ENCODE results near the gene TMEM167A. TPM values are rescaled to one million over a fixed set of nuclear protein-coding genes. Genes with fewer than 3 reads are reported as not detected.

TMEM167A gene
- total and polyA plus RNA-seq, 2 of the 8 experiments (the other 6 are each of a cell fraction or from before 2014, with no cell fraction given): 50.6 to 178 TPM

- TF ChIP-seq, protein P1, sequence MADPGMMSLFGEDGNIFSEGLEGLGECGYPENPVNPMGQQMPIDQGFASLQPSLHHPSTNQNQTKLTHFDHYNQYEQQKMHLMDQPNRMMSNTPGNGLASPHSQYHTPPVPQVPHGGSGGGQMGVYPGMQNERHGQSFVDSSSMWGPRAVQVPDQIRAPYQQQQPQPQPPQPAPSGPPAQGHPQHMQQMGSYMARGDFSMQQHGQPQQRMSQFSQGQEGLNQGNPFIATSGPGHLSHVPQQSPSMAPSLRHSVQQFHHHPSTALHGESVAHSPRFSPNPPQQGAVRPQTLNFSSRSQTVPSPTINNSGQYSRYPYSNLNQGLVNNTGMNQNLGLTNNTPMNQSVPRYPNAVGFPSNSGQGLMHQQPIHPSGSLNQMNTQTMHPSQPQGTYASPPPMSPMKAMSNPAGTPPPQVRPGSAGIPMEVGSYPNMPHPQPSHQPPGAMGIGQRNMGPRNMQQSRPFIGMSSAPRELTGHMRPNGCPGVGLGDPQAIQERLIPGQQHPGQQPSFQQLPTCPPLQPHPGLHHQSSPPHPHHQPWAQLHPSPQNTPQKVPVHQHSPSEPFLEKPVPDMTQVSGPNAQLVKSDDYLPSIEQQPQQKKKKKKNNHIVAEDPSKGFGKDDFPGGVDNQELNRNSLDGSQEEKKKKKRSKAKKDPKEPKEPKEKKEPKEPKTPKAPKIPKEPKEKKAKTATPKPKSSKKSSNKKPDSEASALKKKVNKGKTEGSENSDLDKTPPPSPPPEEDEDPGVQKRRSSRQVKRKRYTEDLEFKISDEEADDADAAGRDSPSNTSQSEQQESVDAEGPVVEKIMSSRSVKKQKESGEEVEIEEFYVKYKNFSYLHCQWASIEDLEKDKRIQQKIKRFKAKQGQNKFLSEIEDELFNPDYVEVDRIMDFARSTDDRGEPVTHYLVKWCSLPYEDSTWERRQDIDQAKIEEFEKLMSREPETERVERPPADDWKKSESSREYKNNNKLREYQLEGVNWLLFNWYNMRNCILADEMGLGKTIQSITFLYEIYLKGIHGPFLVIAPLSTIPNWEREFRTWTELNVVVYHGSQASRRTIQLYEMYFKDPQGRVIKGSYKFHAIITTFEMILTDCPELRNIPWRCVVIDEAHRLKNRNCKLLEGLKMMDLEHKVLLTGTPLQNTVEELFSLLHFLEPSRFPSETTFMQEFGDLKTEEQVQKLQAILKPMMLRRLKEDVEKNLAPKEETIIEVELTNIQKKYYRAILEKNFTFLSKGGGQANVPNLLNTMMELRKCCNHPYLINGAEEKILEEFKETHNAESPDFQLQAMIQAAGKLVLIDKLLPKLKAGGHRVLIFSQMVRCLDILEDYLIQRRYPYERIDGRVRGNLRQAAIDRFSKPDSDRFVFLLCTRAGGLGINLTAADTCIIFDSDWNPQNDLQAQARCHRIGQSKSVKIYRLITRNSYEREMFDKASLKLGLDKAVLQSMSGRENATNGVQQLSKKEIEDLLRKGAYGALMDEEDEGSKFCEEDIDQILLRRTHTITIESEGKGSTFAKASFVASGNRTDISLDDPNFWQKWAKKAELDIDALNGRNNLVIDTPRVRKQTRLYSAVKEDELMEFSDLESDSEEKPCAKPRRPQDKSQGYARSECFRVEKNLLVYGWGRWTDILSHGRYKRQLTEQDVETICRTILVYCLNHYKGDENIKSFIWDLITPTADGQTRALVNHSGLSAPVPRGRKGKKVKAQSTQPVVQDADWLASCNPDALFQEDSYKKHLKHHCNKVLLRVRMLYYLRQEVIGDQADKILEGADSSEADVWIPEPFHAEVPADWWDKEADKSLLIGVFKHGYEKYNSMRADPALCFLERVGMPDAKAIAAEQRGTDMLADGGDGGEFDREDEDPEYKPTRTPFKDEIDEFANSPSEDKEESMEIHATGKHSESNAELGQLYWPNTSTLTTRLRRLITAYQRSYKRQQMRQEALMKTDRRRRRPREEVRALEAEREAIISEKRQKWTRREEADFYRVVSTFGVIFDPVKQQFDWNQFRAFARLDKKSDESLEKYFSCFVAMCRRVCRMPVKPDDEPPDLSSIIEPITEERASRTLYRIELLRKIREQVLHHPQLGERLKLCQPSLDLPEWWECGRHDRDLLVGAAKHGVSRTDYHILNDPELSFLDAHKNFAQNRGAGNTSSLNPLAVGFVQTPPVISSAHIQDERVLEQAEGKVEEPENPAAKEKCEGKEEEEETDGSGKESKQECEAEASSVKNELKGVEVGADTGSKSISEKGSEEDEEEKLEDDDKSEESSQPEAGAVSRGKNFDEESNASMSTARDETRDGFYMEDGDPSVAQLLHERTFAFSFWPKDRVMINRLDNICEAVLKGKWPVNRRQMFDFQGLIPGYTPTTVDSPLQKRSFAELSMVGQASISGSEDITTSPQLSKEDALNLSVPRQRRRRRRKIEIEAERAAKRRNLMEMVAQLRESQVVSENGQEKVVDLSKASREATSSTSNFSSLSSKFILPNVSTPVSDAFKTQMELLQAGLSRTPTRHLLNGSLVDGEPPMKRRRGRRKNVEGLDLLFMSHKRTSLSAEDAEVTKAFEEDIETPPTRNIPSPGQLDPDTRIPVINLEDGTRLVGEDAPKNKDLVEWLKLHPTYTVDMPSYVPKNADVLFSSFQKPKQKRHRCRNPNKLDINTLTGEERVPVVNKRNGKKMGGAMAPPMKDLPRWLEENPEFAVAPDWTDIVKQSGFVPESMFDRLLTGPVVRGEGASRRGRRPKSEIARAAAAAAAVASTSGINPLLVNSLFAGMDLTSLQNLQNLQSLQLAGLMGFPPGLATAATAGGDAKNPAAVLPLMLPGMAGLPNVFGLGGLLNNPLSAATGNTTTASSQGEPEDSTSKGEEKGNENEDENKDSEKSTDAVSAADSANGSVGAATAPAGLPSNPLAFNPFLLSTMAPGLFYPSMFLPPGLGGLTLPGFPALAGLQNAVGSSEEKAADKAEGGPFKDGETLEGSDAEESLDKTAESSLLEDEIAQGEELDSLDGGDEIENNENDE (IDR thresholded peaks at IDR 0.05; ENCODE audit: insufficient replicate concordance, low read length): no peak
- TF ChIP-seq KDM1A (IDR thresholded peaks at IDR 0.05; ENCODE audit: borderline replicate concordance, low read length): no peak
- TF ChIP-seq KDM5A (IDR thresholded peaks at IDR 0.05; ENCODE audit: low read length): no peak
- no peak for TF ChIP-seq TAF1 (IDR thresholded peaks at IDR 0.05; ENCODE audit: low read depth, low read length)
- TF ChIP-seq TBP (IDR thresholded peaks at IDR 0.05; ENCODE audit: low read depth, low read length): no peak
- no peak for TF ChIP-seq CBX5 (IDR thresholded peaks at IDR 0.05; ENCODE audit: low read depth, low read length)
- no peak for TF ChIP-seq ASH2L (IDR thresholded peaks at IDR 0.05; ENCODE audit: low read length)
- no peak for TF ChIP-seq POLR2AphosphoS5 (IDR thresholded peaks at IDR 0.05; ENCODE audit: low read depth, low read length)
Measured at GRCh38 chr5:83125560-83125959, 48.4 kb upstream of the TMEM167A start (continued).

All from H1 (cell line).